ENCODE data around the gene ALDH1L1.

GRCh38 chr3:126082362-126083137, 97.8 kb downstream of the ALDH1L1 start:
- TF ChIP-seq ZNF384 (IDR thresholded peaks at IDR 0.05), result no peak
- no peak for TF ChIP-seq FOXM1 (IDR thresholded peaks at IDR 0.05; ENCODE audit: borderline replicate concordance)
- no peak for TF ChIP-seq TARDBP (IDR thresholded peaks at IDR 0.05)
- no peak for TF ChIP-seq HDGF (IDR thresholded peaks at IDR 0.05; ENCODE audit: borderline replicate concordance)
- TF ChIP-seq CTBP1 (IDR thresholded peaks at IDR 0.05; ENCODE audit: borderline replicate concordance), result no peak
- TF ChIP-seq SP1 (IDR thresholded peaks at IDR 0.05), result no peak
- TF ChIP-seq FOXK2 (IDR thresholded peaks at IDR 0.05), result no peak
- TF ChIP-seq FOXA1 (IDR thresholded peaks at IDR 0.05), result no peak
- TF ChIP-seq LEF1 (IDR thresholded peaks at IDR 0.05; ENCODE audit: borderline replicate concordance), result no peak
- no peak for TF ChIP-seq SUZ12 (IDR thresholded peaks at IDR 0.05)

All from HEK293T (cell line).